ENCODE results near the gene ERO1A.

ERO1A gene

GRCh38 chr14:52599974-52600373 lies 95.4 kb downstream of the ERO1A start:
- no peak for DNase-seq

GRCh38 chr14:52598568-52598967 lies 96.8 kb downstream of the ERO1A start:
- no peak for DNase-seq

GRCh38 chr14:52596861-52597260 lies 98.5 kb downstream of the ERO1A start:
- DNase-seq: no peak

- DNase-seq: no peak
These were observed 99.0 kb downstream of the ERO1A start for GRCh38 chr14:52596320-52596719.

GRCh38 chr14:52590318-52590717 lies 105.0 kb downstream of the ERO1A start:
- DNase-seq: no peak
